TTC549 (cell line): Measurements from ENCODE around the gene ANXA4.
"Not testable (repeated sequence)": the region's sequence is repeated elsewhere in the genome, so short reads cannot be mapped to it uniquely, and the experiment has no call there.

Experiments used
- FAIRE-seq: peaks from 2 replicates; lab custom pipeline; 2012; peaks lifted over from hg19 to GRCh38; lab: Jason Lieb, UNC

ANXA4 gene

DNA sequence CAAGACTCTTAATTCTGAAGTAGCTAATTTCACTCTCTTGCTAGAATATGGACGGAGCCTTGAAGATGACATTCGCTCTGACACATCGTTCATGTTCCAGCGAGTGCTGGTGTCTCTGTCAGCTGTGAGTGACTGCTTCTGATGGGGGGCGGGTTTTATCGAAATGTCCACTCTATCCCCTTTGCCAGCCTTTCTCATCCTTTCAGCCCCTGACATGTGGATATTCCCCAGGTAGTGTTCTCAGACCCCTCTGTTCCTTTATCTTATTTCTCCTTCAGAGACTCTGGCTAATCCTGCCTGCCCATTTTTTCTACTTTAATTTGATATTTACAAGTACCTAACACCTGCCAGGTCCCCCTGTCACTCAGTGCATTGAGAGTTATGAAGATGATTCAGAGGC lies 68.6 kb downstream of the ANXA4 start:
- no peak for FAIRE-seq

DNA sequence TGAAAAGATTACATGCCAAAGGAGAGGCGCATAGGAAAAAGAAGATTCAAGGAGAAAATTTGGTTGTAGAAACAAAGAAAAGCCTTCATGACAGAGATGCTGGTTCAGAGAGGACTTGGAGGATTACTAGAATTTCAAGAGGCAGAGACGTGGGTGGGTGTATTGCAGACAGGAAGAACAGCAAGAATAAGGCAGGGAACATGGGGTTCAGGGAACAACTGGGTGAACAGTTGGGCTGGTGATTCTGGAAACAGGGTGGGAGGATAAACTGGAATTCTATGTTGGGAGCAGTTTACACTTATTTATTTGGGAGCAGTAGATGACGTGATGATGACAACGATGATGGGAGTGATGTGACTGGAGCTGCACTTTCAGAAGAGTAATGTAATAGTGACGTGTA lies 69.1 kb downstream of the ANXA4 start:
- no peak for FAIRE-seq

- FAIRE-seq, result no peak
These were observed 69.7 kb downstream of the ANXA4 start for GRCh38 chr2:69811591-69811990.

- FAIRE-seq, result no peak
These were observed 73.8 kb downstream of the ANXA4 start for GRCh38 chr2:69815717-69816116.

GRCh38 chr2:69816923-69817542 lies 75.1 kb downstream of the ANXA4 start:
- FAIRE-seq, result peak; percentile 93

GRCh38 chr2:69817729-69818501 lies 76.0 kb downstream of the ANXA4 start:
- no peak for FAIRE-seq

DNA sequence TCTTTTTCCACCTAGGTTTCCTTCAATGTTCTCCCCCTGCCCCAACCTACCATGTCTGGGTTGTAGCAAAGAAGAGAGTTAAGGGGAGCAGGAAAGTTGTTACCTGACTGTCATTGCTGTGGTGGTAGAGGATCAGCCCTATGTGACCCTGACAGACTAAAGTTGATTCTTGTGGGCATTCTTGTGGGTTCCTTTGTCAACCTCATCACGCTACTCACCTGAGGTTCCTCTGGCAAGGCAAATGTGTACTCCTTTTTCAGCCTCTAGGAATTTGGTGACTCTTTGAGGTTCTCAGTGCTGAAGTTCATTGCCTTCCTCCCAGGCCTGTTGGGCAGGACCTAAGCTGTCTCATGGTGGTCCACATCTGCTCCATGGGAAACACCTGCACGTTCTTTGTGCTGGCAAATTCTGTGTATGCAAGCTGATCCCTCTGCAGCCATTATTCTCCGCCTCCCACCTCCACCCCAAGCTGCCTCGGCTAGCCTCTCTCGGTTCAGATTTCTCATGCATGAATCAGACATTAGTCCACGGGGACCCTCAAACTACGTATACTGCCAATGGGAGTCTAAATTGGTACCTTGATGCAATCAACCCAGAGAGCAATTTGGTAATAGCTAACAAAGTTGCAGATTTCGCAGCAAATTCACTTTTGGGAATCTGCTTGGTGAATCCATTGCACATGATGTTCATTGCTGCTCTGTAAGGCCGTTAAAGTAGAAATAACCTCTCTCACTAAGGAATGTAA lies 86.0 kb downstream of the ANXA4 start:
- FAIRE-seq, result no peak

- no peak for FAIRE-seq
These were observed 87.0 kb downstream of the ANXA4 start for GRCh38 chr2:69828938-69829255.

- no peak for FAIRE-seq
These were observed 87.5 kb downstream of the ANXA4 start, which contains the start of gene GMCL1 for GRCh38 chr2:69829256-69830044. Gene GMCL1, plus strand, starts transcription at chr2:69829660. Its CDS starts 233 bp downstream, at chr2:69829893.

DNA sequence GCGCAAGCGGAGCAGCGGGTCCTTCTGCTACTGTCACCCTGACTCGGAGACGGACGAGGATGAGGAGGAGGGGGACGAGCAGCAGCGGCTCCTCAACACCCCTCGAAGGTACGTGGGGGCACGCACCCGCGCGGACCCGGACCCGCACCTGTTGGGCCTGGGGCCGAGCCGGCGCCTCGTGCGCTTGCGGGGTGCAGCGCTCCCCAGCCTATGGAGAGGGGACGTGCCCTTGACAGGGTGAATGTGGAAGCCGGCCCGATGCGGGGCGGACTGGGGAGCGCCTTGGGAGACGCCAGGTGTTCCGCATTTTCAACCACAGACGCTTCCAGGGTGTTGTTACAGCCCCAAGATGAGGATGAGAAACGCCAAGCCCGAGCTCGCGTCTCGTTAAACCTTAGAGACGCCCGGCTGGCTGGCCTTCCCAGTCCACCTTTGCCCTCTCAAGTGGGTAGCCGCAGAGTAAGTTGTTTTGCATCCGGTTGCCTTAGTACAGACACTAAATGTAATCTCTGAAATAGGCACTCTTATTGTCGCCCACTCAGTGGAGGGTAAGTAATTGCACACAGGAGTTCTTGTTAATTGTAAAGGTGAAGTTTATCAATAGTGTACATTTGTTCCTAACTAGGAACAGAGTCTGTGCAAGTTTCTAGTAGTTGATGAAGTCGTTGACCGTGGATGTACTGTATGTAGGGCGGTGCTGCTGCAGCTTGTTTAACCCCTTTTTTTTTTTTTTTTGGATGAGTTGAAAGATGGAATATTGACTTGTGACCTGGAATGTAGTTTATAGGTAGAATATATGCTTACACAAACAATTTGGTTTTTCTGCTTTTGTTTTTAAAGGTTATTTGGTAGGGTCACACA lies 88.3 kb downstream of the ANXA4 start:
- no peak for FAIRE-seq

DNA sequence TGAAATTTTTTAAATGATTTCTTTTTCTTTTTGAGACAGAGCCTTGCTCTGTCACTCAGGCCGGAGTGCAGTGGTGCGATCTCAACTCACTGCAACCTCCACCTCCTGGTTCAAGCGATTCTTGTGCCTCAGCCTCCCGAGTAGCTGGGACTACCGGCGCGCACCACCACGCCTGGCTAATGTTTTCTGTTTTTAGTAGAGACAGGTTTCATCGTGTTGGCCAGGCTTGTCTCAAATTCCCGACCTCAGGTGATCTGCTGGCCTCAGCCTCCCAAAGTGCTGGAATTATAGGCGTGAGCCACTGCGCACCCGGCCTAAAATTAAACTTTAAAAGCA lies 88.9 kb downstream of the ANXA4 start:
- FAIRE-seq, result not testable (repeated sequence)

DNA sequence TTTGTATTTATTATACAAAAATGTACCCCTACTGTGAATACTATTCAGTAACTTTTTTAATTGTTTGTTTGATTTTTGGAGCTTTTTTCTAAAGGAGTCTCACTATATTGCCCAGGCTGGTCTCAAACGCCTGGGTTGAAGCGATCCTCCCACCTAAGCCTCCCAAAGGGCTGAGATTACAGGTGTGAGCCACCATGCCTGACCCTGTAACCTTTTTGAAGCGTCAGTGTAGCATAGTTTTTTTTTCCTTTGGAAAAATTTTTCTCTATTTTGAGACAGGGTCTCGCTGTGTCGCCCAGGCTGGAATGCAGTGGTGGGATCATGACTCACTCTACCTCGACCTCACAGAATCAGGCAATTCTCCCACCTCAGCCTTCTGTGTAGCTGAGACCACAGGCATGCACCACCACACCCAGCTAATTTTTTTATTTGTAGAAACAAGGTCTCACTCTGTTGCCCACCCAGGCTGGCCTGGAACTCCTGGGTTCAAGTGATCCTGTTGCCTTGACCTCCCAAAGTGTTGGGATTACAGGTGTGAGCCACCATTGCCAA lies 89.5 kb downstream of the ANXA4 start:
- no peak for FAIRE-seq

DNA sequence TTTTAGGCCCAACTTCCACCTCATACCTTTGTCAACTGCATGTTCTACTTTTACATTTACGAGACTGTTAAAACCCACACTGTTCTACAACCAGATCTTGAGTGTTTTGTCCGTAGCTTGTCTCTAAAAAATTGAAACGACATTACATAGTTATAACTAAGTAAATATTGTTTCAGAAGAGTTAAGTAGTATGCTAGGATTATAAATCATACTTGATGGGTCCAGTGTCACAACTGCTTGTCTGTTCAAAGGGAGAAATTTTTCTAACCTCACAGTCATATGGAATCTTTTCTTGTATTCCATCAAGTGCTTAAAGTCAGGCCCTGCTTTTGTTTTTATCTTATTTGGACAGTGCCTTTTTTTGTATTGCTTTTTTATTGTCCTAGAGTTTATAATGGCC lies 91.8 kb downstream of the ANXA4 start:
- FAIRE-seq, result no peak

GRCh38 chr2:69835666-69836065 lies 93.7 kb downstream of the ANXA4 start:
- no peak for FAIRE-seq

GRCh38 chr2:69836316-69836715 lies 94.4 kb downstream of the ANXA4 start:
- FAIRE-seq, result no peak

- FAIRE-seq, result no peak
These were observed 95.6 kb downstream of the ANXA4 start for GRCh38 chr2:69837533-69837932.

DNA sequence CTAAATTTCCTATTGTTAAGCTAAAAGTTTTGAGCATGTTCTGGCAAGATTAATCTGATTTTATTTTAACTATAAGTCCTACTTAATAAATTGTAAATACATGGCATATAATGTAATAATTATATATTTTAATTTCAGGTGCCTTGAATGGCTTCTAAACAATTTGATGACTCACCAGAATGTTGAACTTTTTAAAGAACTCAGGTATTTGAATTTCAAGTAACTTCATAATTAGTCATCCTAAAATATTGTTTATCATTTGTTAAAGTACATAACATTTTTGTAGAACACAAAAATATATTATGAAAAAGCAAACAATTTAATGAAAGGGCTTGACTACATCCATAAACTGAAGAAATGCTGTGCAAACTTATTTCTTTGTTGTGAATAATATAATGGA lies 102.1 kb downstream of the ANXA4 start:
- FAIRE-seq, result peak; percentile 86

DNA sequence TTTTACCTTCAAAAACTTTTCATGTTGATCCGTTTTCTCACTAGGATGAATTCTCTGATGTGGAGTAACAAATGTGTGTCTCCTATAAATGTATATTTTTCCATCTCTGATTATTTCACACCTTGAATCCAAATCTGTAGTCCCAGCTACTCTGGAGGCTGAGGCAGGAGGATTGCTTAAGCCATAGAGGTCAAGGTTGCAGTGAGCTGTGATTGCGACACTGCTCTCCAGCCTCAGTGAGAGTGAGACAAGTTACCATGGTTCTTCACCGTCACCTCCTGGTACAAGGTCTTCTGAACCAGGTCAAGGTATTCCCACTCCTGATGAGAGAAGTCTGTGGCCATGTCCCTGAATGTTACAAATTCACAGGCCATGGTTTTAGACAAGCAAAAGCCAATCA lies 102.6 kb downstream of the ANXA4 start:
- FAIRE-seq, result no peak

DNA sequence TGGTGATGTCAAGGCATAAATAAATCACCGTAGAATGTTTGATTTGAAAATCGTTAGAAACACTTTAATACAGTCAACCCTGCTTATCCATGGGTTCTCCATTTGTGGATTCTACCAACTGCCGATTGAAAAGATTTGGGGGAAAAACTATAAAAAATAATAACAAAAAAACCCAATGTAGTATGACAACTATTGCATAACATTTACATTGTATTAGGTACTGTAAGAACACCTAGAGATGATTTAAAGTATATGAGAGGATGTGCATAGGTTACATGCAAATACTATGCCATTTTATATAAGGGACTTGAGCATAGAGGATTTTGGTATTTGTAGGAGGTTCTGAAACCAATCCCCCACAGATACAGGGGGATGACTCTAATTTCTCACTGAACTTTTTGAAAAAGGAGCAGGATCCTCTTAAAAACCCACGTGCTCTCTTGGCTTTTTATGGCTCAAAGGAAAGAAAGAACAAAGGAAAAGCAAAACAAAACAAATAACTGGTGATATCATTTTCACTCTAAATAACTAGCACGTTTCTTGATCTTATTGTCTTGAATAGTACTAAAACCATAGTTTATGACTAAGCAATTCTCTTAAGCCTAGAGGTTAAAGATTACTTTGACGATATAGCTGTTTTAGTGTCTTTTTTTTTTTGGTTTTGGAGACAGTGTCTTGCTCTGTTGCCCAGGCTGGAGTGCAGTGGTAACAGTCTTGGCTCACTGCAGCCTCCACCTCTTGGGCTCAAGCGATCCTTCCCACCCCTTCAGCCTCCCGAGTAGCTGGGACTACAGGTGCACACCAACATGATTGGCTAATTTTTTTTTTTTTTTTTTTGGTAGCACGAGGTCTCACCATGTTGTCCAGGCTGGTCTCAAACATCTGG lies 104.5 kb downstream of the ANXA4 start:
- FAIRE-seq, result no peak

GRCh38 chr2:69847068-69847828 lies 105.3 kb downstream of the ANXA4 start:
- FAIRE-seq, result peak; percentile 7
